Astrocyte (in vitro differentiated cells and primary cell): ENCODE measurements around the gene TNC. TPM values are rescaled to one million over a fixed set of nuclear protein-coding genes. Genes with fewer than 3 reads are reported as not detected.

Source experiments
- DNase-seq: peaks from one replicate; pipeline ENCODE4 v3.0.0-alpha.2; 2010; ENCODE audit warnings: low read depth
- FAIRE-seq: peaks from 2 replicates; lab custom pipeline; 2011; peaks lifted over from hg19 to GRCh38; lab: Jason Lieb, UNC
- H2AFZ ChIP-seq: 2 replicates; pipeline ENCODE4 v1.6.0; 2012; ENCODE audit warnings: low read depth, low read length, inconsistent platforms
- H3K27ac ChIP-seq: 2 replicates; pipeline ENCODE4 v1.5.1; 2011; ENCODE audit warnings: low read depth, low read length, inconsistent platforms
- H3K27me3 ChIP-seq: 2 replicates; pipeline ENCODE4 v1.6.0; 2011; ENCODE audit warnings: low read length, inconsistent platforms; ENCODE audit not compliant: insufficient read depth
- H3K36me3 ChIP-seq: 2 replicates; pipeline ENCODE4 v1.5.1; 2011; ENCODE audit warnings: low read length, inconsistent platforms; ENCODE audit not compliant: insufficient read depth
- H3K4me1 ChIP-seq: 2 replicates; pipeline ENCODE4 v1.5.1; 2011; ENCODE audit warnings: low read length, inconsistent platforms; ENCODE audit not compliant: insufficient read depth
- H3K4me2 ChIP-seq: 2 replicates; pipeline ENCODE4 v1.6.0; 2012; ENCODE audit warnings: low read length, inconsistent platforms
- H3K4me3 ChIP-seq: 2 replicates; pipeline ENCODE4 v1.5.1; 2011; ENCODE audit warnings: low read depth, mild to moderate bottlenecking, low read length, inconsistent platforms; ENCODE audit not compliant: insufficient read depth
- H3K79me2 ChIP-seq: 2 replicates; pipeline ENCODE4 v1.6.0; 2012; ENCODE audit warnings: mild to moderate bottlenecking, low read length, inconsistent platforms; ENCODE audit not compliant: insufficient read depth
- H3K9ac ChIP-seq: 2 replicates; pipeline ENCODE4 v1.6.0; 2012; ENCODE audit warnings: mild to moderate bottlenecking, low read length, inconsistent platforms
- H3K9me3 ChIP-seq: 2 replicates; pipeline ENCODE4 v1.5.1; 2012; ENCODE audit warnings: low read depth, mild to moderate bottlenecking, low read length, inconsistent platforms; ENCODE audit not compliant: insufficient read depth
- H4K20me1 ChIP-seq: 2 replicates; pipeline ENCODE4 v1.6.0; 2012; ENCODE audit warnings: low read length, inconsistent platforms; ENCODE audit not compliant: insufficient read depth
- H3K27ac Mint-ChIP-seq: one replicate; pipeline ENCODE4 v1.8.0; 2021; ENCODE audit warnings: mild to moderate bottlenecking, mixed read lengths; ENCODE audit not compliant: unreplicated experiment
- H3K27me3 Mint-ChIP-seq: one replicate; pipeline ENCODE4 v1.8.0; 2021; ENCODE audit warnings: low read depth, mixed read lengths; ENCODE audit not compliant: unreplicated experiment
- H3K36me3 Mint-ChIP-seq: one replicate; pipeline ENCODE4 v1.8.0; 2021; ENCODE audit warnings: low read depth, mixed read lengths; ENCODE audit not compliant: unreplicated experiment
- H3K4me1 Mint-ChIP-seq: one replicate; pipeline ENCODE4 v1.8.0; 2021; ENCODE audit warnings: low read depth, mixed read lengths; ENCODE audit not compliant: unreplicated experiment
- H3K4me3 Mint-ChIP-seq: one replicate; pipeline ENCODE4 v1.8.0; 2021; ENCODE audit warnings: mild to moderate bottlenecking, moderate library complexity, mixed read lengths; ENCODE audit not compliant: unreplicated experiment
- H3K9me3 Mint-ChIP-seq: one replicate; pipeline ENCODE4 v1.8.0; 2021; ENCODE audit warnings: mild to moderate bottlenecking, mixed read lengths; ENCODE audit not compliant: unreplicated experiment
- EZH2 ChIP-seq: IDR thresholded peaks from 2 replicates; pipeline ENCODE4 v1.6.1; 2012; ENCODE audit warnings: mild to moderate bottlenecking, low read length, inconsistent platforms; ENCODE audit not compliant: insufficient read depth
- total RNA-seq: library from RNA; stranded (reverse); gene quantifications from 2 replicates; pipeline ENCODE4 v1.2.1, GENCODE V29; 2021
- TF ChIP-seq, protein P1 (sequence below): IDR thresholded peaks from 2 replicates; pipeline ENCODE4 v1.5.1; 2011; ENCODE audit warnings: low read depth, mild to moderate bottlenecking, inconsistent platforms, low read length, moderate library complexity; ENCODE audit not compliant: insufficient read depth

TNC gene
- total RNA-seq, 1 donor from 2014 or later = 747 TPM

- Mint-ChIP-seq H3K36me3 (peaks cover 56% of the 10 kb centered on the region), H3K27me3 (no peaks in the 10 kb centered on the region), H3K4me3 (no peak overlapping the region), H3K4me1 (peaks cover 25% of the 10 kb centered on the region), H3K9me3 (peaks cover 2% of the 10 kb centered on the region), H3K27ac (peak overlapping the region; percentile 34)
- no peaks in the 10 kb centered on the region for H3K27me3 ChIP-seq
- no peak for TF ChIP-seq EZH2
- TF ChIP-seq, protein P1, sequence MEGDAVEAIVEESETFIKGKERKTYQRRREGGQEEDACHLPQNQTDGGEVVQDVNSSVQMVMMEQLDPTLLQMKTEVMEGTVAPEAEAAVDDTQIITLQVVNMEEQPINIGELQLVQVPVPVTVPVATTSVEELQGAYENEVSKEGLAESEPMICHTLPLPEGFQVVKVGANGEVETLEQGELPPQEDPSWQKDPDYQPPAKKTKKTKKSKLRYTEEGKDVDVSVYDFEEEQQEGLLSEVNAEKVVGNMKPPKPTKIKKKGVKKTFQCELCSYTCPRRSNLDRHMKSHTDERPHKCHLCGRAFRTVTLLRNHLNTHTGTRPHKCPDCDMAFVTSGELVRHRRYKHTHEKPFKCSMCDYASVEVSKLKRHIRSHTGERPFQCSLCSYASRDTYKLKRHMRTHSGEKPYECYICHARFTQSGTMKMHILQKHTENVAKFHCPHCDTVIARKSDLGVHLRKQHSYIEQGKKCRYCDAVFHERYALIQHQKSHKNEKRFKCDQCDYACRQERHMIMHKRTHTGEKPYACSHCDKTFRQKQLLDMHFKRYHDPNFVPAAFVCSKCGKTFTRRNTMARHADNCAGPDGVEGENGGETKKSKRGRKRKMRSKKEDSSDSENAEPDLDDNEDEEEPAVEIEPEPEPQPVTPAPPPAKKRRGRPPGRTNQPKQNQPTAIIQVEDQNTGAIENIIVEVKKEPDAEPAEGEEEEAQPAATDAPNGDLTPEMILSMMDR = no peak
- peaks cover 3% of the 10 kb centered on the region for H4K20me1 ChIP-seq
- H3K4me1 ChIP-seq = peaks cover 5% of the 10 kb centered on the region
- no peak overlapping the region for H3K4me2 ChIP-seq
- no peaks in the 10 kb centered on the region for H3K79me2 ChIP-seq
- H3K9me3 ChIP-seq = no peaks in the 10 kb centered on the region
- DNase-seq = no peak
- peaks cover 61% of the 10 kb centered on the region for H3K36me3 ChIP-seq
- no peak overlapping the region for H2AFZ ChIP-seq
- no peak overlapping the region for H3K9ac ChIP-seq
- H3K4me3 ChIP-seq = no peak overlapping the region
- no peak for FAIRE-seq
- no peak overlapping the region for H3K27ac ChIP-seq
These were observed 49.9 kb downstream of the TNC start for GRCh38 chr9:115068031-115068430.

DNA sequence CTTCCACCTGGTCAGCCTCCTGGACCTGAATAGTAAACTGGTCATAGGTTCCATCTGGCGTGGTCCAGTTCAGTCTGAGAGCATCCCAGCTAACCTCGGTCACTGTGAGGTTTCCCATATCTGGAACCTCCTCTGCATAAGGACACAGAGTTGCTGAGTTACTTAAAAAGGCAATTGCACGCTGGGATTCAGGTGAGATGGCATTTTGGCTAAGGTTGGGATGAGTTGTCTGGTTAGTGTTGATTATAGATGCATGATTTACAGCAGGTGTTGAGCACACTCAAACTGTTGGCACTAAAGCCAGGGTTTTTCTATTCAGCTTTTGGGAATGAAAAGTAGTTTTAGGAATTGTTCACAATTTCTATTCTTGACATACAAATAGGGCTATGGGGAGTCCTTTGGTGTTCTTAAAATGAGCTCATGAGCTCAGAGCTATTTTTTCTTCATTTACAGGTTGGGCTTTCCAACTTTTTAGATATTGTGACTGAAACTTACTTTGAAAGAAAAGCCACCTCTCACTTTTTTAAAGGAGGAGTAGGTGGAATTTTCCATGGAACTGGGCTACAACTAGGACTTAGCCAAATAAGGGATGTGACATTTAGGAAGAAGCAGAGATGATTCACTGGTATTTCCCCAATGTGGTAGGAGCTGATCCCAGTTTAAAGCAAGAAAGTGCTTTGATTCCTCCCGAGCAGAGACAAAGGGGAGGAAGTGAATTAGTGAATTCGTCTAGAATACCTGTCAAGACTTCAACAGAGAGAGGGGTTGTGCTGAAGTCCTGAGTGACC, 54.7 kb downstream of the TNC start:
- TF ChIP-seq EZH2 = no peak
- TF ChIP-seq, protein P1 = no peak
- Histone ChIP-seq H3K4me2 (no peak overlapping the region), H3K4me3 (no peak overlapping the region), H3K27ac (no peak overlapping the region), H3K79me2 (no peaks in the 10 kb centered on the region), H3K9ac (no peak overlapping the region), H3K9me3 (no peaks in the 10 kb centered on the region), H2AFZ (no peak overlapping the region), H4K20me1 (no peaks in the 10 kb centered on the region), H3K27me3 (no peaks in the 10 kb centered on the region), H3K36me3 (peaks cover 41% of the 10 kb centered on the region), H3K4me1 (peaks cover 20% of the 10 kb centered on the region)
- no peak overlapping the region for H3K4me3 Mint-ChIP-seq
- DNase-seq (peak; percentile 65), FAIRE-seq (peak; percentile 39)
- peaks cover 35% of the 10 kb centered on the region for H3K36me3 Mint-ChIP-seq
- H3K27me3 Mint-ChIP-seq = no peaks in the 10 kb centered on the region
- peaks cover 36% of the 10 kb centered on the region for H3K4me1 Mint-ChIP-seq
- H3K27ac Mint-ChIP-seq = peak overlapping the region; percentile 91
- no peaks in the 10 kb centered on the region for H3K9me3 Mint-ChIP-seq
